Body of pancreas (tissue), 4 donors: ENCODE results near the gene CHRDL2. TPM values are rescaled to one million over a fixed set of nuclear protein-coding genes. Genes with fewer than 3 reads are reported as not detected.

ENCODE experiments used
- ATAC-seq: fragments of 150-250 bp; one replicate; pipeline ENCODE4 v1.9.1; 2016
- DNase-seq, 4 donors: peaks; one replicate each; pipeline ENCODE4 v3.0.0-alpha.2; 2019
- H3K27ac ChIP-seq, 4 donors: fragments of 200-600 bp; sonication (generic); 1 replicate in 3 of 4; 2 replicates in 1 of 4; pipeline versions ENCODE4 v1.5.1 to v1.6.1; 2016 to 2019; ENCODE audit warnings: mild to moderate bottlenecking in 1 of 4, mixed read lengths in 1 of 4, moderate library complexity in 1 of 4
- H3K27me3 ChIP-seq, 2 donors: fragments of 200-600 bp; sonication (generic); one replicate each; pipeline ENCODE4 v1.6.0; 2016; ENCODE audit warnings: mild to moderate bottlenecking in 1 of 2
- H3K36me3 ChIP-seq, 2 donors: fragments of 200-600 bp; sonication (generic); replicated peaks in 1 of 2; 2 replicates each; pipeline ENCODE4 v1.5.1; 2016; ENCODE audit warnings: low read depth in 2 of 2; ENCODE audit not compliant: insufficient read depth in 1 of 2
- H3K4me1 ChIP-seq: fragments of 200-600 bp; sonication (generic); one replicate; pipeline ENCODE4 v1.6.0; 2016
- H3K4me3 ChIP-seq, 2 donors: fragments of 200-600 bp; sonication (generic); 1 replicate in 1 of 2; 2 replicates in 1 of 2; pipeline ENCODE4 v1.5.1; 2016 to 2019
- H3K9me3 ChIP-seq, 3 donors: fragments of 200-600 bp; sonication (generic); 1 replicate in 2 of 3; 2 replicates in 1 of 3; pipeline ENCODE4 v1.5.1; 2016
- POLR2A ChIP-seq, 3 donors: fragments of 450-650 bp; IDR thresholded peaks; one replicate each; pipeline ENCODE4 v1.6.1; 2016; ENCODE audit warnings: antibody characterized with exemption in 3 of 3, mild to moderate bottlenecking in 2 of 3
- WGBS, 2 donors: methylation state at CpG; one replicate each; pipeline ENCODE4 v1.1.5; 2017; 5-methylcytosine and 5-hydroxymethylcytosine counted together
- intact Hi-C: fragments of 100-400 bp; cut with DNase I; formaldehyde crosslinking; loops from one replicate; pipeline ENCODE4 v1.15.1; 2023
- total RNA-seq, 2 donors: library from RNA; depleted of rRNA; stranded (reverse); fragments of >200 nt; gene quantifications; one replicate each; pipeline ENCODE4 v1.1.0, GENCODE V29; 2016
- TF ChIP-seq, protein P1 (sequence below), 7 experiments: fragments of 450-650 bp in 4 of 7; fragments of 200-600 bp in 3 of 7; sonication (generic) in 3 of 7; IDR thresholded peaks; one replicate each; pipeline ENCODE4 v1.5.1; 2016 to 2019; ENCODE audit warnings: antibody characterized with exemption in 7 of 7

The CHRDL2 gene
- total RNA-seq, 2 donors from 2014 or later: not detected

DNA sequence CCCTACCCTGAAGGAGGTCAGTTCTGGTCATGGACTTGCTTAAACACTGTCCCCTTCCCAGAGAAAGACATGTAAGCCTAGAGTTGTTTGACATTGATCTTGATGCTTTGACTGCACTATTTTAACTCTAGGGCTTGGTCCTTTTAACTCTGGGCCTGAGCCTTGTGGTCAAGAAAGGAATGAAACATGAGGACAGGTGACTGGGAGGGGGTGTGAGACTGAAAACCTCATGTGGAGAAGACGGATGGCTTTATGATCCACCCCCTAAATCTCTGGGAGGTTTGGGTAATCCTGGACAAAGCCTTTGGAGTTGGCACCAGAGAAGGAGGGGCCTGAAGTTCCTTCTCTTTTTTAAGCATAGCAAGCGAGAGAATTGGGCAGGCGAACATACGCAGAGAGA, 17.5 kb downstream of the CHRDL2 start:
- Histone ChIP-seq H3K27me3 (no peaks in the 10 kb centered on the region), H3K4me3 (no peak overlapping the region), H3K4me1 (no peaks in the 10 kb centered on the region), H3K36me3 (no peaks in the 10 kb centered on the region), H3K9me3 (no peaks in the 10 kb centered on the region), H3K27ac (no peak overlapping the region)
- TF ChIP-seq POLR2A (IDR thresholded peaks at IDR 0.05): no peak
- TF ChIP-seq, protein P1, sequence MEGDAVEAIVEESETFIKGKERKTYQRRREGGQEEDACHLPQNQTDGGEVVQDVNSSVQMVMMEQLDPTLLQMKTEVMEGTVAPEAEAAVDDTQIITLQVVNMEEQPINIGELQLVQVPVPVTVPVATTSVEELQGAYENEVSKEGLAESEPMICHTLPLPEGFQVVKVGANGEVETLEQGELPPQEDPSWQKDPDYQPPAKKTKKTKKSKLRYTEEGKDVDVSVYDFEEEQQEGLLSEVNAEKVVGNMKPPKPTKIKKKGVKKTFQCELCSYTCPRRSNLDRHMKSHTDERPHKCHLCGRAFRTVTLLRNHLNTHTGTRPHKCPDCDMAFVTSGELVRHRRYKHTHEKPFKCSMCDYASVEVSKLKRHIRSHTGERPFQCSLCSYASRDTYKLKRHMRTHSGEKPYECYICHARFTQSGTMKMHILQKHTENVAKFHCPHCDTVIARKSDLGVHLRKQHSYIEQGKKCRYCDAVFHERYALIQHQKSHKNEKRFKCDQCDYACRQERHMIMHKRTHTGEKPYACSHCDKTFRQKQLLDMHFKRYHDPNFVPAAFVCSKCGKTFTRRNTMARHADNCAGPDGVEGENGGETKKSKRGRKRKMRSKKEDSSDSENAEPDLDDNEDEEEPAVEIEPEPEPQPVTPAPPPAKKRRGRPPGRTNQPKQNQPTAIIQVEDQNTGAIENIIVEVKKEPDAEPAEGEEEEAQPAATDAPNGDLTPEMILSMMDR (IDR thresholded peaks at IDR 0.05): no peak
- WGBS, 2 donors: 77 to 78% methylated on average over 4 of the region's 4 CpGs
- DNase-seq (no peak), ATAC-seq (no peak)
- intact Hi-C loops: no loop called here

DNA sequence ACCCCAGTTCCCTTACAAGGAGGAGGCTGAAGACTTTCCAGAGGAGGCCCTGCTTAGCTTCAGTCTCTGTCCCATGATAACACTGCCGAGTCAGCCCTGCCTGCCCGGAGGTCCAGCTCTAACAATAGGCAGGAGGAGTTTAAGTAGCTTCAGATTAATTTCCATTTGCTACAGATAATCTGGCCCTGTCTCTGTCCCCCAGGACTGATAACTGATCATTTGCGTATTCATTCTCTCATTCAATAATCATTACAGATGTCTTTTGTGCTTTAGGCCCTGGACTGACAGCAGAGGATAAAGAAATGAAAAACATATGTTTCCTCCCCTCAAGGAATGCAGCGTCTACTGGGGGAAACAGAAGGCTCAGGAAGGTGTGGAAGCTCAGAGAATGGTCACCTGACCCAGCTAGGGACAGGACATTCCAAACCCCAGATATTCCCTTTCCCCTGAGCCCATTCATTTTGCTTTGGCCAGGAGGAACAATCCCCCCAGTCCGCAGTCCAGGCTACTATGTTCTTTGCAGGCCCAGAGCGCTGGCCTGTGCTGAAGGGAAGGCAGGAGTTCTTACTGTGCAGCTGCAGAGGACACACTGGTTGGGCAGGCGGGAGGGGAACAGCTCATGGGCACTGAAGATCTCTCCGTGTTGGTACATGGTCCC, 20.8 kb downstream of the CHRDL2 start:
- no peak for ATAC-seq
- H3K9me3 ChIP-seq: no peaks in the 10 kb centered on the region
- no peak overlapping the region for H3K4me3 ChIP-seq
- intact Hi-C loops: no loop called here
- DNase-seq: no peak
- no peaks in the 10 kb centered on the region for H3K36me3 ChIP-seq
- H3K27ac ChIP-seq: no peak overlapping the region
- H3K27me3 ChIP-seq: no peaks in the 10 kb centered on the region
- WGBS, 2 donors: 76 to 77% methylated on average over 8 of the region's 8 CpGs
- no peaks in the 10 kb centered on the region for H3K4me1 ChIP-seq
- TF ChIP-seq POLR2A (IDR thresholded peaks at IDR 0.05): no peak
- TF ChIP-seq, protein P1 (IDR thresholded peaks at IDR 0.05): no peak

DNA sequence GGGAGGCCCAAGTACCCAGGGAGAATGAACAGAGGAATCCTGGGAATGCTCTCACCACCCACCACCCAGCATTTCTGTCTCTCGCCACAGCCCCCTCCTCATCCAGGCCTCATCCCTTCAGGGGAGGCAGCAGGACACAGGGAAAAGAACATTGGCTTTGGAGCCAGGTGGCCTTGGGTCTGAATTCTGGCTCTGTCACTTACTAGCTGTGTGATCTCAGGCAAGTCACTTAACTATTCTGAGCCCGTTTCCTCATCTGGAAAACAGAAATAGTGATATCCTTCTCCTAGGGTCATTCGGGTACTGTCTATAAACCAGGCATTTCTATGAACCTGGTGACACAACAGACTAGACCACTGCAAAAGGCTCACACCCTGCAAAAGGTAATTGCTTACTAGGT, 22.1 kb downstream of the CHRDL2 start:
- ATAC-seq (no peak), DNase-seq (no peak)
- Histone ChIP-seq H3K9me3 (no peaks in the 10 kb centered on the region), H3K4me3 (no peak overlapping the region), H3K4me1 (no peaks in the 10 kb centered on the region), H3K36me3 (no peaks in the 10 kb centered on the region), H3K27me3 (no peaks in the 10 kb centered on the region), H3K27ac (no peak overlapping the region)
- TF ChIP-seq POLR2A (IDR thresholded peaks at IDR 0.05): no peak
- WGBS, 2 donors: 68 to 79% methylated on average over 3 of the region's 3 CpGs
- intact Hi-C loops: no loop called here

DNA sequence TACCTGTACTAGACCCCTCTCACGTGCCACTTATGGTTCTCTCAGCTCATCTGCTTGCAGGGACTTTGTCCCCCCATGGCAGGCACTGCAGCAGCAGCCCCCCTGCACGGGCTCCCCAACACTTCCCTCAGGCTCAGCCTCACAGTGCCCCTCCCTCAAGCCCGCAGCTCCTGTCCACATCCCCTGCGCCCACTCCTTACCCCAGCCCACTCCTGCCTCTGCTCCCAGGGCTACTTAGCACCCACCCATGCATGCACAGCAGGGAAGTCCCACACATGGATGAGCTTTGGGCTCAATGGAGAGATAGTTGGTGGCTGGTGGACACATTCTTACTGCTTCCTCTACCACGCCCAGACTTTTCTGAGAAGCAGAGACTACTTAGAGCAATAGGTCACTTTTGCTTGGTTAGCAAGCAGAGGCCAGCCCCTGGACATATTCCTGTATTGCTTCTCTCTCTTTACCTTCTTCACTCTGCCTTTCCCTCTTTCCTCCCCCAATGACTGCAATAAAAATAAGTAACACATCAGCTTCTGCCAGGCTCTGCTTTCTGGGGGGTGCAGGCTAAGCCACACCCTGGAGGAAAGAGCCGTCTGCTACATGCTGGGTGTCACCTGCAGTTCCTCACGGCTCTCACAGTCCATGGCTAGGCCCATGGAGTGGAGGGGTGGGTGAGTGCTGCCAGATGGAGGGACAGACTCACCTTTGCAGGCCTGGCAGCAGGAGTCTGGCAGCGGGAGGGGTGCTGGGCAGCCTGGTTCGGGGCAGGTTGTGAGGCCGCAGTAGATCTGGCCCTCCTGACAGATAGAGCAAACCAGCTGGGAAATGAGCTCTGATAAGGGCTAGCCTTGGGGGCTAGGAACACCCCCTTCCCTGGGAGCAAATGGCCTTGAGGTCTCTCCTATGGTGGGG, 23.4 kb downstream of the CHRDL2 start:
- TF ChIP-seq, protein P1 (IDR thresholded peaks at IDR 0.05): no peak
- no peak for TF ChIP-seq POLR2A (IDR thresholded peaks at IDR 0.05)
- no peaks in the 10 kb centered on the region for H3K4me1 ChIP-seq
- H3K4me3 ChIP-seq: no peak overlapping the region
- no peaks in the 10 kb centered on the region for H3K36me3 ChIP-seq
- H3K9me3 ChIP-seq: no peaks in the 10 kb centered on the region
- DNase-seq (no peak), ATAC-seq (no peak)
- WGBS, 2 donors: 72 to 83% methylated on average over 9 to 10 of the region's 10 CpGs
- intact Hi-C loops: no loop called here
- no peaks in the 10 kb centered on the region for H3K27me3 ChIP-seq
- no peak overlapping the region for H3K27ac ChIP-seq

DNA sequence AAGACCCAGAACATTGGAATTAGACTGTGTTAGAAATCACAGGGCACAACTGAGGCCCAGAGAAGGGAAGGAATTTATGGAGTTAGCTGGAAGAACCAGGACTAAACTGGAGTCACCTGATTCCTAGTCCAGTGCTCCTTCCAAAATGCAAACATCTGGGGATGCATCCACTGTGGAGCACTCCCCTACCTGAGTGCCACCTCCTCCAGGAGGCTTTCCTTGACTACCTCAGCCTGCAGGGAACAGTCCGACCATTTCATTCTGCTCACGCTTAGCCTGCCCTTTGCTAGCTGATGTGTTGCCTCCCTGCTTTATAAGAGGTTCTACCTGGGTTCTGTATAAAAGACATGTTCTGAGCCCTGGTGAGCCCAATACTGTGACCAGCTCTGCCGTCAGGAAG, 24.0 kb downstream of the CHRDL2 start:
- H3K4me1 ChIP-seq: peaks cover 6% of the 10 kb centered on the region
- intact Hi-C loops: no loop called here
- H3K36me3 ChIP-seq: no peaks in the 10 kb centered on the region
- no peaks in the 10 kb centered on the region for H3K27me3 ChIP-seq
- WGBS, 2 donors: 84 to 97% methylated on average over 3 of the region's 3 CpGs
- TF ChIP-seq, protein P1 (IDR thresholded peaks at IDR 0.05): no peak
- TF ChIP-seq POLR2A (IDR thresholded peaks at IDR 0.05): no peak
- DNase-seq: no peak
- ATAC-seq: no peak
- no peak overlapping the region for H3K4me3 ChIP-seq
- H3K27ac ChIP-seq: no peak overlapping the region
- H3K9me3 ChIP-seq: no peaks in the 10 kb centered on the region
